DLD1 (cell line): Measurements from ENCODE around the gene PLOD2.

Source experiments
- in situ Hi-C: cut with HindIII; loops from 2 replicates; pipeline ENCODE4 v1.10.0; 2017; ENCODE audit warnings: low sequenced_read_pairs

Gene PLOD2

GRCh38 chr3:146052056-146052790, 108.8 kb downstream of the PLOD2 start:
- in situ Hi-C loops: no loop called here

- in situ Hi-C loops: no loop called here
Observed at GRCh38 chr3:146050691-146051090, 110.3 kb downstream of the PLOD2 start.

- in situ Hi-C loops: no loop called here
Observed at GRCh38 chr3:146047485-146047884, 113.5 kb downstream of the PLOD2 start.

- in situ Hi-C loops: no loop called here
Observed at GRCh38 chr3:146044046-146044445, 116.9 kb downstream of the PLOD2 start.

- in situ Hi-C loops: no loop called here
Observed at GRCh38 chr3:146040630-146041029, 120.4 kb downstream of the PLOD2 start.

- in situ Hi-C loops: no loop called here
Observed at GRCh38 chr3:146037697-146038096, 123.3 kb downstream of the PLOD2 start.

GRCh38 chr3:146036281-146036680, 124.7 kb downstream of the PLOD2 start:
- in situ Hi-C loops: no loop called here

GRCh38 chr3:146035366-146035765, 125.6 kb downstream of the PLOD2 start:
- in situ Hi-C loops: no loop called here

- in situ Hi-C loops: no loop called here
Observed at GRCh38 chr3:146033950-146034349, 127.0 kb downstream of the PLOD2 start.

GRCh38 chr3:146026547-146026946, 134.4 kb downstream of the PLOD2 start:
- in situ Hi-C loops: no loop called here

GRCh38 chr3:146024260-146024659, 136.7 kb downstream of the PLOD2 start:
- in situ Hi-C loops: no loop called here

GRCh38 chr3:146020969-146021368, 140.0 kb downstream of the PLOD2 start:
- in situ Hi-C loops: no loop called here

GRCh38 chr3:146019508-146019907, 141.5 kb downstream of the PLOD2 start:
- in situ Hi-C loops: no loop called here
